Measurements from ENCODE around the gene OR2D2. TPM values are rescaled to one million over a fixed set of nuclear protein-coding genes. Genes with fewer than 3 reads are reported as not detected.
"Not testable (repeated sequence)": the region's sequence is repeated elsewhere in the genome, so short reads cannot be mapped to it uniquely, and the experiment has no call there.

OR2D2 gene
- total RNA-seq, 1 experiment from 2014 or later, result not detected

GRCh38 chr11:6894097-6894496 lies 1.8 kb upstream of the OR2D2 start:
- no peaks in the 10 kb centered on the region for H3K36me3 Mint-ChIP-seq (ENCODE audit: insufficient read depth, unreplicated experiment)
- intact Hi-C loops (cut with micrococcal nuclease; ENCODE audit: unreplicated experiment), result no loop called here
- CTCF ChIA-PET, result interaction anchor here (0.6 kb wide), 1 partner anchor 320 kb away, joined by 4 read pairs; no protein-coding TSS in a partner anchor
- H3K9me3 Mint-ChIP-seq (ENCODE audit: low read depth, unreplicated experiment), result no peaks in the 10 kb centered on the region
- BruUV-seq (replicated peaks), result no TSS peak
- DNase-seq, result no peak
- H3K4me3 Mint-ChIP-seq (ENCODE audit: low read depth, unreplicated experiment), result no peak overlapping the region
- H3K4me1 Mint-ChIP-seq (ENCODE audit: low read depth, unreplicated experiment), result no peaks in the 10 kb centered on the region
- peaks cover 35% of the 10 kb centered on the region for H3K27me3 Mint-ChIP-seq (ENCODE audit: unreplicated experiment)
- H3K27ac Mint-ChIP-seq (ENCODE audit: unreplicated experiment), result no peak overlapping the region
- TF ChIP-seq, protein P1, sequence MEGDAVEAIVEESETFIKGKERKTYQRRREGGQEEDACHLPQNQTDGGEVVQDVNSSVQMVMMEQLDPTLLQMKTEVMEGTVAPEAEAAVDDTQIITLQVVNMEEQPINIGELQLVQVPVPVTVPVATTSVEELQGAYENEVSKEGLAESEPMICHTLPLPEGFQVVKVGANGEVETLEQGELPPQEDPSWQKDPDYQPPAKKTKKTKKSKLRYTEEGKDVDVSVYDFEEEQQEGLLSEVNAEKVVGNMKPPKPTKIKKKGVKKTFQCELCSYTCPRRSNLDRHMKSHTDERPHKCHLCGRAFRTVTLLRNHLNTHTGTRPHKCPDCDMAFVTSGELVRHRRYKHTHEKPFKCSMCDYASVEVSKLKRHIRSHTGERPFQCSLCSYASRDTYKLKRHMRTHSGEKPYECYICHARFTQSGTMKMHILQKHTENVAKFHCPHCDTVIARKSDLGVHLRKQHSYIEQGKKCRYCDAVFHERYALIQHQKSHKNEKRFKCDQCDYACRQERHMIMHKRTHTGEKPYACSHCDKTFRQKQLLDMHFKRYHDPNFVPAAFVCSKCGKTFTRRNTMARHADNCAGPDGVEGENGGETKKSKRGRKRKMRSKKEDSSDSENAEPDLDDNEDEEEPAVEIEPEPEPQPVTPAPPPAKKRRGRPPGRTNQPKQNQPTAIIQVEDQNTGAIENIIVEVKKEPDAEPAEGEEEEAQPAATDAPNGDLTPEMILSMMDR (IDR thresholded peaks at IDR 0.05; ENCODE audit: unreplicated experiment), result no peak

- H3K4me1 Mint-ChIP-seq (ENCODE audit: low read depth, unreplicated experiment), result no peaks in the 10 kb centered on the region
- CTCF ChIA-PET, result no interaction called here
- H3K4me3 Mint-ChIP-seq (ENCODE audit: low read depth, unreplicated experiment), result no peak overlapping the region
- no peaks in the 10 kb centered on the region for H3K36me3 Mint-ChIP-seq (ENCODE audit: insufficient read depth, unreplicated experiment)
- no peaks in the 10 kb centered on the region for H3K9me3 Mint-ChIP-seq (ENCODE audit: low read depth, unreplicated experiment)
- no TSS peak for BruUV-seq (replicated peaks)
- no peak for DNase-seq
- H3K27me3 Mint-ChIP-seq (ENCODE audit: unreplicated experiment), result peaks cover 14% of the 10 kb centered on the region
- intact Hi-C loops (cut with micrococcal nuclease; ENCODE audit: unreplicated experiment), result no loop called here
- TF ChIP-seq, protein P1 (IDR thresholded peaks at IDR 0.05; ENCODE audit: unreplicated experiment), result no peak
- H3K27ac Mint-ChIP-seq (ENCODE audit: unreplicated experiment), result no peak overlapping the region
Measured at GRCh38 chr11:6889835-6890234, 2.5 kb downstream of the OR2D2 start.

- intact Hi-C loops (cut with micrococcal nuclease; ENCODE audit: unreplicated experiment), result no loop called here
- H3K4me1 Mint-ChIP-seq (ENCODE audit: low read depth, unreplicated experiment), result no peaks in the 10 kb centered on the region
- TF ChIP-seq, protein P1 (IDR thresholded peaks at IDR 0.05; ENCODE audit: unreplicated experiment), result no peak
- CTCF ChIA-PET, result no interaction called here
- no TSS peak for BruUV-seq (replicated peaks)
- H3K27ac Mint-ChIP-seq (ENCODE audit: unreplicated experiment), result no peak overlapping the region
- H3K9me3 Mint-ChIP-seq (ENCODE audit: low read depth, unreplicated experiment), result no peaks in the 10 kb centered on the region
- DNase-seq, result no peak
- no peaks in the 10 kb centered on the region for H3K36me3 Mint-ChIP-seq (ENCODE audit: insufficient read depth, unreplicated experiment)
- H3K4me3 Mint-ChIP-seq (ENCODE audit: low read depth, unreplicated experiment), result no peak overlapping the region
- peaks cover 22% of the 10 kb centered on the region for H3K27me3 Mint-ChIP-seq (ENCODE audit: unreplicated experiment)
Measured at GRCh38 chr11:6888830-6889229, 3.5 kb downstream of the OR2D2 start.

GRCh38 chr11:6887711-6888110 lies 4.6 kb downstream of the OR2D2 start:
- H3K9me3 Mint-ChIP-seq (ENCODE audit: low read depth, unreplicated experiment); H3K36me3 Mint-ChIP-seq (ENCODE audit: insufficient read depth, unreplicated experiment); CTCF ChIA-PET; DNase-seq; H3K27ac Mint-ChIP-seq (ENCODE audit: unreplicated experiment); intact Hi-C loops (cut with micrococcal nuclease; ENCODE audit: unreplicated experiment); H3K4me1 Mint-ChIP-seq (ENCODE audit: low read depth, unreplicated experiment); H3K4me3 Mint-ChIP-seq (ENCODE audit: low read depth, unreplicated experiment); BruUV-seq (replicated peaks): not testable (repeated sequence)
- H3K27me3 Mint-ChIP-seq (ENCODE audit: unreplicated experiment), result peaks cover 27% of the 10 kb centered on the region

DNA sequence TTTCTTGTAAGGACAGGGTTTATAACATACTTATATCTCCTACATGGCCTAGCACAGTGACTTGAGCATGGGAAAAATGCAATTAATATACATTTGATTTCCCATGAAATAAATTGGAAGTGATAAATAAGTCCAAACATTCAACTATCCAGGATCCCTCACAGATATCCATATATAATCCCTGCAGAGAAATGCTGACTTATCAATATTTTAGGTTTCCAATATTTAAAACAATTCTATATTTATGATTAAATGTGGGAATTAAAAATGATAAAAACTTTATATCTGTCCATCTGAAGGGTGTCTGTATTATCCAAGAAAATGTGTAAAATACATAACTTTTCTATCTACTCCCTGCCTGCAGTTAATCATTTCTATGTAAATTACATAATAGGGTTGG lies 9.5 kb downstream of the OR2D2 start:
- intact Hi-C loops (cut with micrococcal nuclease; ENCODE audit: unreplicated experiment), result no loop called here
- TF ChIP-seq, protein P1 (IDR thresholded peaks at IDR 0.05; ENCODE audit: unreplicated experiment), result no peak
- CTCF ChIA-PET, result no interaction called here
- BruUV-seq (replicated peaks), result no TSS peak
- H3K4me1 Mint-ChIP-seq (ENCODE audit: low read depth, unreplicated experiment), result no peaks in the 10 kb centered on the region
- DNase-seq, result no peak
- H3K27ac Mint-ChIP-seq (ENCODE audit: unreplicated experiment), result no peak overlapping the region
- H3K36me3 Mint-ChIP-seq (ENCODE audit: insufficient read depth, unreplicated experiment), result no peaks in the 10 kb centered on the region
- H3K27me3 Mint-ChIP-seq (ENCODE audit: unreplicated experiment), result peaks cover 14% of the 10 kb centered on the region
- no peak overlapping the region for H3K4me3 Mint-ChIP-seq (ENCODE audit: low read depth, unreplicated experiment)
- no peaks in the 10 kb centered on the region for H3K9me3 Mint-ChIP-seq (ENCODE audit: low read depth, unreplicated experiment)

Measured in Calu3 (cell line).